Stomach (tissue), 9 donors: ENCODE data around the gene PLCB4. TPM values are rescaled to one million over a fixed set of nuclear protein-coding genes. Genes with fewer than 3 reads are reported as not detected.
"Not testable (repeated sequence)": the region's sequence is repeated elsewhere in the genome, so short reads cannot be mapped to it uniquely, and the experiment has no call there.

Source experiments
- DNase-seq, 2 donors: peaks; one replicate each; pipeline versions ENCODE4 v3.0.0 to v3.0.0-alpha.2; 2013 to 2019
- H3K27ac ChIP-seq, 5 donors: fragments of 200-600 bp in 4 of 5; sonication (generic) in 4 of 5; one replicate each; pipeline ENCODE4 v1.5.1; 2013 to 2019; ENCODE audit warnings: mild to moderate bottlenecking in 1 of 5, moderate library complexity in 1 of 5
- H3K27me3 ChIP-seq, 3 donors: fragments of 200-600 bp; sonication (generic); one replicate each; pipeline ENCODE4 v1.5.1; 2017 to 2019; ENCODE audit warnings: mixed run types in 1 of 3
- H3K36me3 ChIP-seq, 4 donors: fragments of 200-600 bp; sonication (generic); 1 replicate in 3 of 4; 2 replicates in 1 of 4; pipeline ENCODE4 v1.5.1; 2016 to 2019
- H3K4me1 ChIP-seq, 4 donors: fragments of 200-600 bp; sonication (generic); one replicate each; pipeline ENCODE4 v1.5.1; 2016 to 2019
- H3K4me3 ChIP-seq, 4 donors: fragments of 200-600 bp; sonication (generic) in 3 of 4; one replicate each; pipeline ENCODE4 v1.5.1; 2016 to 2019; ENCODE audit warnings: mild to moderate bottlenecking in 1 of 4
- H3K9me3 ChIP-seq, 4 donors: fragments of 200-600 bp; sonication (generic); one replicate each; pipeline ENCODE4 v1.5.1; 2016 to 2019
- EP300 ChIP-seq: sonication (generic); formaldehyde crosslinking; IDR thresholded peaks from one replicate; pipeline ENCODE4 v1.6.1; 2017; ENCODE audit warnings: antibody characterized with exemption
- POLR2A ChIP-seq, 4 donors: fragments of 450-650 bp; IDR thresholded peaks; one replicate each; pipeline ENCODE4 v1.6.1; 2016; ENCODE audit warnings: antibody characterized with exemption in 4 of 4, control low read depth in 2 of 4, mild to moderate bottlenecking in 1 of 4, moderate library complexity in 1 of 4
- POLR2AphosphoS5 ChIP-seq, 3 donors: sonication (generic); formaldehyde crosslinking; IDR thresholded peaks; one replicate each; pipeline ENCODE4 v1.6.1; 2016; ENCODE audit warnings: antibody characterized with exemption in 3 of 3
- WGBS, 5 donors: extraction: QIAGEN DNeasy Blood & Tissue Kit in 3 of 5; methylation state at CpG; one replicate each; pipeline versions ENCODE4 v1.1.5 to v1.1.7; 2013 to 2018; 5-methylcytosine and 5-hydroxymethylcytosine counted together
- intact Hi-C: fragments of 100-400 bp; cut with DNase I; formaldehyde crosslinking; loops from one replicate; pipeline ENCODE4 v1.15.1; 2023; ENCODE audit warnings: low total_unique reads
- polyA plus RNA-seq, 3 donors: library from polyadenylated mRNA; stranded (reverse); fragments of 200-250 nt; gene quantifications; one replicate each; pipeline ENCODE4 v1.2.3, GENCODE V29; 2013
- total RNA-seq, 5 donors: library from RNA; depleted of rRNA; stranded (reverse); fragments of >200 nt; gene quantifications; one replicate each; pipeline versions ENCODE4 v1.1.0 to v1.2.3, GENCODE V29; 2014 to 2016
- TF ChIP-seq, protein P1 (sequence below), 7 experiments: fragments of 450-650 bp in 4 of 7; fragments of 200-600 bp in 3 of 7; sonication (generic) in 3 of 7; IDR thresholded peaks; one replicate each; pipeline ENCODE4 v1.5.1; 2016 to 2019; ENCODE audit warnings: antibody characterized with exemption in 7 of 7, control low read depth in 2 of 7, mild to moderate bottlenecking in 1 of 7
- donor health status: healthy with polysubstance abuse.
- donor health status: Bipolar disorder and iron deficiency.
- donor health status: healthy.

PLCB4 gene
- total and polyA plus RNA-seq, 8 donors, result 5.3 to 29.4 (median 22.3) TPM

DNA sequence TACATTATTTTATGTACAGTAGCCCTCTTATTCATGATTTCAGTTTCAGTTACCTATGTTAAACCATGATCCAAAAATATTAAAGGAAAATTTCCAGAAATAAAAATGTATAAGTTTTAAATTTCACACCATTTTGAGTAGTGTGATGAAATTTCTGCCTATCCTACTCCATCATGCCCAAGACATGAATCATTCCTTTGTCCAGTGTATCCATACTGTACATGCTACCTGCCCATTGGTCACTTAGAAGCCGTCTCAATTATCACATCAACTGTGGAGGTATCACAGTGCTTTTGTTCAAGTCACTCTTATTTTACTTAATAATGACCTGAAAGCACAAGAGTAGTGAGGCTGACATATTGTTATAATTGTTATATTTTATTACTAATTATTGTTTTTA lies 32.3 kb upstream of the PLCB4 start:
- no peak for DNase-seq
- intact Hi-C loops, result no loop called here
- Histone ChIP-seq H3K4me1 (no peaks in the 10 kb centered on the region), H3K9me3 (no peaks in the 10 kb centered on the region), H3K27me3 (no peaks in the 10 kb centered on the region), H3K36me3 (no peaks in the 10 kb centered on the region), H3K4me3 (no peak overlapping the region), H3K27ac (no peak overlapping the region)
- WGBS, 5 donors, result 74 to 95% (median 86%) methylated on average over 1 of the region's 1 CpG
- TF ChIP-seq, protein P1, sequence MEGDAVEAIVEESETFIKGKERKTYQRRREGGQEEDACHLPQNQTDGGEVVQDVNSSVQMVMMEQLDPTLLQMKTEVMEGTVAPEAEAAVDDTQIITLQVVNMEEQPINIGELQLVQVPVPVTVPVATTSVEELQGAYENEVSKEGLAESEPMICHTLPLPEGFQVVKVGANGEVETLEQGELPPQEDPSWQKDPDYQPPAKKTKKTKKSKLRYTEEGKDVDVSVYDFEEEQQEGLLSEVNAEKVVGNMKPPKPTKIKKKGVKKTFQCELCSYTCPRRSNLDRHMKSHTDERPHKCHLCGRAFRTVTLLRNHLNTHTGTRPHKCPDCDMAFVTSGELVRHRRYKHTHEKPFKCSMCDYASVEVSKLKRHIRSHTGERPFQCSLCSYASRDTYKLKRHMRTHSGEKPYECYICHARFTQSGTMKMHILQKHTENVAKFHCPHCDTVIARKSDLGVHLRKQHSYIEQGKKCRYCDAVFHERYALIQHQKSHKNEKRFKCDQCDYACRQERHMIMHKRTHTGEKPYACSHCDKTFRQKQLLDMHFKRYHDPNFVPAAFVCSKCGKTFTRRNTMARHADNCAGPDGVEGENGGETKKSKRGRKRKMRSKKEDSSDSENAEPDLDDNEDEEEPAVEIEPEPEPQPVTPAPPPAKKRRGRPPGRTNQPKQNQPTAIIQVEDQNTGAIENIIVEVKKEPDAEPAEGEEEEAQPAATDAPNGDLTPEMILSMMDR (IDR thresholded peaks at IDR 0.05), result no peak
- TF ChIP-seq POLR2A (IDR thresholded peaks at IDR 0.05) (no peak), EP300 (no peak), POLR2AphosphoS5 (IDR thresholded peaks at IDR 0.05) (no peak)

DNA sequence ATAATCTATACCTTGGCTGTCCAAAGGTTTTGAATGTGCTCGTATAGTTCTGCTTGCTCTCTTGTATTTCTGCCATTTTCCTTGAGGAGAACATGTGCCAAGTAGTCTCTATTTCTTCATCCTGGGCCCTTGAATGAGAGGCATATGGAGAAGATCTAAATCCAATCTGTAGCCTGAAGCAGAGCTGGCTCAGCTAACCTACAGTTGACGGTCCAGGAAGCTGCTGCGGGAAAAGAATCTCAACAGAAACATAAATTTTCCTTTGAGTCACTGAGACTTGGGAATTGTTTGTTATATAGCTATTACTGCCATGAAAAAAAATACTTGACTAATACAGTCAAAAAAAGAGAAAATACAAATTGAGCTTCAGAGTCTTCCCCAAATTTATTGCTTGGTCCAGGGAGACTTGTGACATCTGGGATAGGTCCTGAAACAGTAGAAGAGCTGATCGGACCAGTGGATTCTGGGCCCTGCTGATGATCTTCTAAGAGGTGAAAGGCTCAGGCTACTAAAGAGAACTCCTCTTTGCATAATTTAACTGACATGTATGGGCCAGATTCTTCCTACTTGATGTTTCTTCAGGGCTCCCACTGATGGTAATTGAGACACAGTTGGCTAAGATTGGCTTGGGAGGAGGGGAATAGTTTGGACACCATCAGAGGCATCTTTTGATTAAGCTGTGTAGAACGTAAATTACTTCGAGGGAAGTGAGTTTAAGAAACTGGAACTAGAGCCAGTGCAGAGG lies 29.9 kb upstream of the PLCB4 start:
- H3K27ac ChIP-seq, result no peak overlapping the region
- peak in 1 of 2 donors; percentile 58 for DNase-seq
- TF ChIP-seq POLR2A (IDR thresholded peaks at IDR 0.05) (no peak), EP300 (no peak), POLR2AphosphoS5 (IDR thresholded peaks at IDR 0.05) (no peak)
- TF ChIP-seq, protein P1 (IDR thresholded peaks at IDR 0.05), result no peak
- intact Hi-C loops, result no loop called here
- H3K27me3 ChIP-seq, result no peaks in the 10 kb centered on the region
- no peaks in the 10 kb centered on the region for H3K4me1 ChIP-seq
- WGBS, 5 donors, result 78 to 89% (median 84%) methylated on average over 6 of the region's 6 CpGs
- no peaks in the 10 kb centered on the region for H3K36me3 ChIP-seq
- no peak overlapping the region for H3K4me3 ChIP-seq
- H3K9me3 ChIP-seq, result no peaks in the 10 kb centered on the region

DNA sequence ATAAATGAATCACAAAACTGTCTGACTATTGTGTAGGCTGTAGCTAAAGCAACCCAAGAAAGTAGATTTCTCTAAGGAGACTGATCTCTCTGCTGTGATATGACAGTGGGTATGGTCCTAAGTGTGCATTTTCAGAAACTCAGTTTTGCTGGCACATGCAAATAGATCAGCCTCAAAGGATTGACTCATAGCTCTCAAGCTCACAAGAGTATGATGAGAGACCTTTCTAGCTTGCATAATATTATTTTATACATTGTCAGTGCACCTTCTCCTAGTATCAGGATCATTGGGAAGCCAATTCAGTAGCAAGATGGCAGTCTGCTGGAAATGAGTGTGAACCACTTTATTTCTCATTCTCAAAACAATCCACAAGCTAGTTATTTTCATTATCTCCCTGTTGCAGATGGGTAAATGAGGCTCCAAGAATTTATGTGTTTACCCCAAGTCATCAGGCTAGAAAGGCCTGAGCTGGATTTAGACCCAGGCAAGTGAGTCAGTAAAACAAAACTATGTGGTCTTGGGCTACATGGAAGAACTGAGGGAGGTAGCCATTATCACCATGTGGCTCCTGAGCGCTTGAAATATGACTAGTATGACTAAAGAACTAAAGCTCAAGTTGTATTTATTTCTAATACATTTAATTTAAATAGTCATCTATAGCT lies 27.9 kb upstream of the PLCB4 start:
- Histone ChIP-seq H3K9me3 (no peaks in the 10 kb centered on the region), H3K4me3 (no peak overlapping the region), H3K4me1 (no peaks in the 10 kb centered on the region), H3K27me3 (no peaks in the 10 kb centered on the region), H3K36me3 (no peaks in the 10 kb centered on the region), H3K27ac (no peak overlapping the region)
- TF ChIP-seq POLR2AphosphoS5 (IDR thresholded peaks at IDR 0.05), result no peak
- no peak for TF ChIP-seq EP300
- TF ChIP-seq, protein P1 (IDR thresholded peaks at IDR 0.05), result no peak
- no peak for TF ChIP-seq POLR2A (IDR thresholded peaks at IDR 0.05)
- 86 to 95% (median 91%) methylated on average over 1 of the region's 1 CpG for WGBS, 5 donors
- no peak for DNase-seq
- intact Hi-C loops, result no loop called here

DNA sequence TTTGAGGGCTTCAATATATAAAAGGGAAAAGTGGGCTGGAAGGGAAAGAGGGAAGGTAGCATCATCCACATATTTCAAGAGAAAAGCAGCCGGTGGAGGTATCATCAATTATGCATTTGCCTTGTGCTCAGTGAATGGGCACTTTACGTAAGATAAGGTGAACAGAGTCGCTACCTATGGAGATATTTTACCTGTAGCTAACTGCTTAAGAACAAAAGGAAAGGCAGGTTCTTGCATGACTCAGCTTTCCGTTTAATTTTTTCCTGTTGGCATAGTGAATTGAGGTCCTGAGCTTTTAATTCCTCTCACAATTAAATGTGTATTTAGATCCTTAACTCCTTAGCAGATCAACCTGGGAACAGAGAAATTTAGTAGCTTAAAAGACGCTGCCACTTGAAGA lies 25.5 kb upstream of the PLCB4 start:
- no peaks in the 10 kb centered on the region for H3K4me1 ChIP-seq
- 45 to 74% (median 52%) methylated on average over 5 of the region's 5 CpGs for WGBS, 5 donors
- TF ChIP-seq POLR2AphosphoS5 (IDR thresholded peaks at IDR 0.05) (no peak), EP300 (no peak), POLR2A (IDR thresholded peaks at IDR 0.05) (no peak)
- TF ChIP-seq, protein P1 (IDR thresholded peaks at IDR 0.05), result no peak

DNA sequence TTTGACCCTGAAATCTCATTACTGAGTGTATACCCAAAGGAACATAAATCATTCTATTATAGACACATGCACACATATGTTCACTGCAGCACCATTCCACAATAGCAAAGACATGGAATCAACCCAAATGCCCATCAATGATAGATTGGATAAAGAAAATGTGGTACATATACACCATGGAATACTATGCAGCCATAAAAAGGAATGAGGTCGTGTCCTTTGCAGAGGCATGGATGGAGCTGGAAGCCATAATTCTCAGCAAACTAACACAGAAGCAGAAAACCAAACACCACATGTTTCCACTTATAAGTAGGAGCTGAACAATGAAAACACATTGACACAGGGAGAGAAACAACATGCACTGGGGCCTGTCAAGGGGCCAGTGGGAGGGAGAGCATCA lies 21.0 kb upstream of the PLCB4 start:
- intact Hi-C loops, result not testable (repeated sequence)
- 78 to 91% (median 88%) methylated on average over 1 of the region's 1 CpG for WGBS, 5 donors

More for the DNA sequence above, 25.5 kb upstream of the PLCB4 start:
- no peaks in the 10 kb centered on the region for H3K36me3 ChIP-seq
- no peaks in the 10 kb centered on the region for H3K9me3 ChIP-seq
- no peak overlapping the region for H3K27ac ChIP-seq
- intact Hi-C loops, result no loop called here
- H3K27me3 ChIP-seq, result no peaks in the 10 kb centered on the region
- peak in 1 of 2 donors; percentile 24 for DNase-seq
- H3K4me3 ChIP-seq, result no peak overlapping the region

More for the DNA sequence above, 21.0 kb upstream of the PLCB4 start:
- H3K27ac ChIP-seq, H3K4me3 ChIP-seq, H3K9me3 ChIP-seq, H3K27me3 ChIP-seq, H3K36me3 ChIP-seq, DNase-seq: not testable (repeated sequence)
- H3K4me1 ChIP-seq, result peaks cover 0 to 13% (median 0%) of the 10 kb centered on the region in 4 donors
